Transverse colon (tissue), 4 donors: Measurements from ENCODE around the gene PALMD. TPM values are rescaled to one million over a fixed set of nuclear protein-coding genes. Genes with fewer than 3 reads are reported as not detected.

Experiments
- DNase-seq: peaks from one replicate; pipeline ENCODE4 v3.0.0-alpha.2; 2019
- H3K27ac ChIP-seq, 4 donors: fragments of 200-600 bp; sonication (generic); 2 replicates each; pipeline ENCODE4 v1.5.1; 2016 to 2018; ENCODE audit warnings: inconsistent platforms in 4 of 4
- H3K27me3 ChIP-seq: fragments of 200-600 bp; sonication (generic); 2 replicates; pipeline ENCODE4 v1.5.1; 2017; ENCODE audit warnings: inconsistent platforms
- H3K36me3 ChIP-seq, 4 donors: fragments of 200-600 bp; sonication (generic); 2 replicates each; pipeline ENCODE4 v1.5.1; 2017 to 2019; ENCODE audit warnings: inconsistent platforms in 4 of 4
- H3K4me1 ChIP-seq, 4 donors: fragments of 200-600 bp; sonication (generic); 2 replicates each; pipeline ENCODE4 v1.5.1; 2017 to 2020; ENCODE audit warnings: inconsistent platforms in 4 of 4
- H3K4me3 ChIP-seq, 4 donors: fragments of 200-600 bp; sonication (generic); 1 replicate in 1 of 4; 2 replicates in 3 of 4; pipeline versions ENCODE4 v1.5.1 to v1.6.1; 2017 to 2019; ENCODE audit warnings: inconsistent platforms in 4 of 4
- H3K9me3 ChIP-seq, 2 donors: fragments of 200-600 bp; sonication (generic); 2 replicates each; pipeline ENCODE4 v1.5.1; 2017 to 2019; ENCODE audit warnings: inconsistent platforms in 2 of 2
- EP300 ChIP-seq: sonication (generic); formaldehyde crosslinking; IDR thresholded peaks from one replicate; pipeline ENCODE4 v1.6.1; 2017; ENCODE audit warnings: antibody characterized with exemption, low read depth
- POLR2A ChIP-seq: fragments of 450-650 bp; IDR thresholded peaks from one replicate; pipeline ENCODE4 v1.6.1; 2016; ENCODE audit warnings: antibody characterized with exemption, mild to moderate bottlenecking, moderate library complexity
- POLR2AphosphoS5 ChIP-seq, 3 donors: sonication (generic); formaldehyde crosslinking; IDR thresholded peaks; one replicate each; pipeline ENCODE4 v1.6.1; 2016; ENCODE audit warnings: antibody characterized with exemption in 3 of 3
- WGBS, 2 donors: methylation state at CpG; one replicate each; pipeline ENCODE4 v1.1.5; 2018; ENCODE audit warnings: low coverage in 1 of 2; 5-methylcytosine and 5-hydroxymethylcytosine counted together
- in situ Hi-C, 4 donors: fragments of 200-750 bp; cut with MboI; loops; one replicate each; pipeline versions ENCODE4 v1.15.0 to v1.15.1; 2017; ENCODE audit warnings: low sequenced_read_pairs in 3 of 4, low pct_ligation_motif_present in 1 of 4, low pct_unique_long_range_greater_than_20kb in 1 of 4
- intact Hi-C: fragments of 100-400 bp; cut with DNase I; formaldehyde crosslinking; loops from one replicate; pipeline ENCODE4 v1.15.1; 2023; ENCODE audit warnings: low total_unique reads
- total RNA-seq, 4 donors: library from RNA; depleted of rRNA; stranded (reverse); fragments of >200 nt; gene quantifications; one replicate each; pipeline ENCODE4 v1.1.0, GENCODE V29; 2016
- TF ChIP-seq, protein P1 (sequence below), 5 experiments: fragments of 200-600 bp in 3 of 5; fragments of 450-650 bp in 2 of 5; sonication (generic) in 3 of 5; IDR thresholded peaks; 1 replicate in 2 of 5; 2 replicates in 3 of 5; pipeline ENCODE4 v1.5.1; 2016 to 2017; ENCODE audit warnings: antibody characterized with exemption in 5 of 5, inconsistent platforms in 3 of 5, mild to moderate bottlenecking in 2 of 5, moderate library complexity in 1 of 5

Gene PALMD
- total RNA-seq, 4 donors from 2014 or later = 1.9 to 4.4 (median 2.9) TPM

DNA sequence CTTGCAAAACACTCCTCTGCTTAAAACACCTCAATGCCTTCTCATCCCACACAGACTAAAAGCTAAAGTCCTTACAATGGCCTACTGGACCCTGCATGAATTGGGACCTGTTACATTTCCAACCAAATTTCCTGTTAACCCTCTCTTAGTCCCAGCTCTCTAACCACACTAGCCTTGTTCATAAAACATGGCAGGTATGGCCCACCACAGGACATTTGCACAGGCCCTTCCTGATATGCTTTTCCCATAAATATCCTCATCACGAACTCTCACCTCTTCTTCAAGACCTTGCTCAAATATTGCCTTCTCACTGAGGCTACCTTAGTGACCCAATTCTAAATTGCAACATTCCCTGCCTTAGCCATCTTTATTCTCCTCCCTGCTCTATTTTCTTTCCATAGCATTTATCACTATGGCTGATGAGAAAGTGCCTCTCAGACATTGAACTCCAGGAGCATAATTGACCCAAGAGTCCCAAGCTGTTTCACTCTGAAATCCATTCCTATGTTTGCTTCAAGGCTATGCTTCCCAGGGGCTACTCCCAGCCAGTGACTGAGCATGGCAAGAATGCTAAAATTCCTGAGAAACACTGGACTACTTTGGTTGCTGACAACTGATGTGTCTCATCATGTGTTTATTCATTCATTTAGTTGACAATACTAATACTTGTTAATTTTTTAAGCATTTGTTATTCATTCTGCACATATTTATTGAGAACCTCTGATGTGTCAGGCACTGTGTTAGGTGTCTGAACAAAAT is 2.7 kb upstream of the PALMD start:
- Histone ChIP-seq H3K27ac (no peak overlapping the region), H3K4me3 (no peak overlapping the region), H3K9me3 (no peaks in the 10 kb centered on the region), H3K36me3 (no peaks in the 10 kb centered on the region), H3K4me1 (peaks cover 0 to 10% (median 0%) of the 10 kb centered on the region in 4 donors), H3K27me3 (peaks cover 4% of the 10 kb centered on the region)
- 78 to 86% methylated on average over 1 of the region's 1 CpG for WGBS, 2 donors
- TF ChIP-seq, protein P1, sequence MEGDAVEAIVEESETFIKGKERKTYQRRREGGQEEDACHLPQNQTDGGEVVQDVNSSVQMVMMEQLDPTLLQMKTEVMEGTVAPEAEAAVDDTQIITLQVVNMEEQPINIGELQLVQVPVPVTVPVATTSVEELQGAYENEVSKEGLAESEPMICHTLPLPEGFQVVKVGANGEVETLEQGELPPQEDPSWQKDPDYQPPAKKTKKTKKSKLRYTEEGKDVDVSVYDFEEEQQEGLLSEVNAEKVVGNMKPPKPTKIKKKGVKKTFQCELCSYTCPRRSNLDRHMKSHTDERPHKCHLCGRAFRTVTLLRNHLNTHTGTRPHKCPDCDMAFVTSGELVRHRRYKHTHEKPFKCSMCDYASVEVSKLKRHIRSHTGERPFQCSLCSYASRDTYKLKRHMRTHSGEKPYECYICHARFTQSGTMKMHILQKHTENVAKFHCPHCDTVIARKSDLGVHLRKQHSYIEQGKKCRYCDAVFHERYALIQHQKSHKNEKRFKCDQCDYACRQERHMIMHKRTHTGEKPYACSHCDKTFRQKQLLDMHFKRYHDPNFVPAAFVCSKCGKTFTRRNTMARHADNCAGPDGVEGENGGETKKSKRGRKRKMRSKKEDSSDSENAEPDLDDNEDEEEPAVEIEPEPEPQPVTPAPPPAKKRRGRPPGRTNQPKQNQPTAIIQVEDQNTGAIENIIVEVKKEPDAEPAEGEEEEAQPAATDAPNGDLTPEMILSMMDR (IDR thresholded peaks at IDR 0.05) = no peak
- TF ChIP-seq POLR2A (no peak), EP300 (no peak), POLR2AphosphoS5 (IDR thresholded peaks at IDR 0.05) (no peak)
- intact Hi-C loops (no loop called here), in situ Hi-C loops (no loop called here)
- no peak for DNase-seq

DNA sequence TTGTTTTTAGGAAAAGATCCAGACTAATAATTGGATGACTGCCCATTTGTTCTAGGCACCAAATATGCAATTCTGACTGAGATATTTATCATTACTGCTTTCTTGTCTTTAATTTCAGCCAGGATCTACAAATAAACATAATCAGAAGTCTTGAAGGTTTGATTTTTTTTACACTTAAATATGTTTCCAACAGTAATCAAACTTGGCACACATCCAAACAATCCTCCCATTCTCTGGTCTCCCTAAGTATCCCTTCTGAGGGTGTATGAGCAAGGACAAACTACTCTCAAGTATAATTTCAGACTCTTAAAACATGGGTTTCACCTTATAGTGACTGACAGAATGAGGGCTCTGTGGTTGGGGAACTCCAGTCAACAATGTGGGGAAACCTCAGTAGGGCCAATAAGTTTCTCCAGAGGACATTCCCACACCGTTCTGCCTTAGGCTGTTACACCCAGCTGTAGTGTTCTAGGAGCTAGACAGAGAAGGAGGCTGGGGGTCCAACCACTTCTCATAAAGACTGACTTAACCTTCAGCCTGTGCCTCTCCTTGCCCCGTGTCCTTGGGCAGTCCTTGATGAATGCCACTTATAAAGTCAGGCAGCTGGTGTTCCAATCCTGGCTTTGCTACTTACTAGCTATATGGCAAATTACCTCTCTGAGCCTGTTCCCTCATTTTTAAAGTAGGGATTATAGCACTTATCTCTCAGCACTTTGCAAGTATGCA is 1.5 kb upstream of the PALMD start:
- Histone ChIP-seq H3K4me3 (no peak overlapping the region), H3K27me3 (peaks cover 4% of the 10 kb centered on the region), H3K27ac (no peak overlapping the region), H3K4me1 (peaks cover 0 to 10% (median 0%) of the 10 kb centered on the region in 4 donors), H3K9me3 (no peaks in the 10 kb centered on the region), H3K36me3 (no peaks in the 10 kb centered on the region)
- intact Hi-C loops = no loop called here
- TF ChIP-seq EP300 (no peak), POLR2A (no peak), POLR2AphosphoS5 (IDR thresholded peaks at IDR 0.05) (no peak)
- TF ChIP-seq, protein P1 (IDR thresholded peaks at IDR 0.05) = no peak
- no peak for DNase-seq
- in situ Hi-C loops = no loop called here
- WGBS, 2 donors = 74 to 79% methylated on average over 2 of the region's 2 CpGs

DNA sequence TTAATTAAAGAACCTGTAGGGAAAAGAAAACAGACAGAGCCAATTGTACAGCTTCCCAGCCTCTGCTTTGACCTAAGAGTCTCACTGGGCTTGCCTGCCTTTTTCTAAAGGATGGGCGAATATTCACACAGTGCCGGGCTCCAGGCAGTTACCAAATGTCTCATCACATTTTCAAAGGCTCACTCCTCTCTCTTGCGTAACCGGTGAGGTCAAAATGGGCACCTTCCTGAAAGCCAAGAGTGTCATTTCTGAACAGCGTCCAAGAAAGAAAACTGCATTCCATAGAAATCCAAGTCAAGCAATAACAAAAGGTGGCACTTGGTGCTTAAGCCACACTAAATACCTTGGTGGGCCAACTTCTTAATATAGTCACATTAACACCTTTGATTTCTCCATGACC is 710 bp upstream of the PALMD start:
- H3K27ac ChIP-seq = peak overlapping the region in 2 of 4 donors; percentile 8 to 40
- in situ Hi-C loops = no loop called here
- no peak for TF ChIP-seq POLR2A
- TF ChIP-seq, protein P1 (IDR thresholded peaks at IDR 0.05) = no peak
- TF ChIP-seq POLR2AphosphoS5 (IDR thresholded peaks at IDR 0.05) = no peak
- no peak for TF ChIP-seq EP300
- H3K4me1 ChIP-seq = peaks cover 0 to 10% (median 0%) of the 10 kb centered on the region in 4 donors
- 64 to 66% methylated on average over 4 to 5 of the region's 5 CpGs for WGBS, 2 donors
- H3K4me3 ChIP-seq = no peak overlapping the region
- no peak for DNase-seq
- H3K9me3 ChIP-seq = no peaks in the 10 kb centered on the region
- intact Hi-C loops = no loop called here
- H3K36me3 ChIP-seq = no peaks in the 10 kb centered on the region
- peaks cover 4% of the 10 kb centered on the region for H3K27me3 ChIP-seq

DNA sequence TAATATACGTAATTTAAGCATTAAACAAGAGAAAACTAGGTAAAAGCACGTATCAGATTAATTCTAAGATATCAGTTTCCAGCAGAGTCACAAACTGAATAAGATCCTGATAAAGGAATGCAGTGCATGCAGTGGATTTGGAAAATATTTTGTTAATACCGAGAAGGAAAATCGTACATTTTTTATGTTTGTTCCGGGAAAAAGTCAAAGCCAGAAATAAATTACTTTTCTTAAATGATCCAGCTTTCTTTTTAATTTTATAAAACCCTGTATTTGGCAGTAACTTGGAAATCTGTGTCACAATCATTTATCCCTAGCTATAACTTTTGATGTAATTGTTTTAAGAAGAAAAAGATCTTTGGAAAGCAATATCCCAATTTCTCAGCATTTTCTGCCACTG is 955 bp downstream of the PALMD start:
- H3K4me3 ChIP-seq = peak overlapping the region in 1 of 4 donors; percentile 24
- no peak for DNase-seq
- intact Hi-C loops = no loop called here
- 78 to 86% methylated on average over 5 of the region's 5 CpGs for WGBS, 2 donors
- no peaks in the 10 kb centered on the region for H3K9me3 ChIP-seq
- peaks cover 0 to 10% (median 0%) of the 10 kb centered on the region in 4 donors for H3K4me1 ChIP-seq
- no peaks in the 10 kb centered on the region for H3K36me3 ChIP-seq
- TF ChIP-seq EP300 = no peak
- peak overlapping the region in 1 of 4 donors; percentile 20 for H3K27ac ChIP-seq
- H3K27me3 ChIP-seq = peaks cover 4% of the 10 kb centered on the region
- in situ Hi-C loops = no loop called here
